ENCODE results near the gene SZT2. TPM values are rescaled to one million over a fixed set of nuclear protein-coding genes. Genes with fewer than 3 reads are reported as not detected.

Gene SZT2
- total RNA-seq, 3 donors from 2014 or later, result 29.1 to 49.2 (median 44.3) TPM

DNA sequence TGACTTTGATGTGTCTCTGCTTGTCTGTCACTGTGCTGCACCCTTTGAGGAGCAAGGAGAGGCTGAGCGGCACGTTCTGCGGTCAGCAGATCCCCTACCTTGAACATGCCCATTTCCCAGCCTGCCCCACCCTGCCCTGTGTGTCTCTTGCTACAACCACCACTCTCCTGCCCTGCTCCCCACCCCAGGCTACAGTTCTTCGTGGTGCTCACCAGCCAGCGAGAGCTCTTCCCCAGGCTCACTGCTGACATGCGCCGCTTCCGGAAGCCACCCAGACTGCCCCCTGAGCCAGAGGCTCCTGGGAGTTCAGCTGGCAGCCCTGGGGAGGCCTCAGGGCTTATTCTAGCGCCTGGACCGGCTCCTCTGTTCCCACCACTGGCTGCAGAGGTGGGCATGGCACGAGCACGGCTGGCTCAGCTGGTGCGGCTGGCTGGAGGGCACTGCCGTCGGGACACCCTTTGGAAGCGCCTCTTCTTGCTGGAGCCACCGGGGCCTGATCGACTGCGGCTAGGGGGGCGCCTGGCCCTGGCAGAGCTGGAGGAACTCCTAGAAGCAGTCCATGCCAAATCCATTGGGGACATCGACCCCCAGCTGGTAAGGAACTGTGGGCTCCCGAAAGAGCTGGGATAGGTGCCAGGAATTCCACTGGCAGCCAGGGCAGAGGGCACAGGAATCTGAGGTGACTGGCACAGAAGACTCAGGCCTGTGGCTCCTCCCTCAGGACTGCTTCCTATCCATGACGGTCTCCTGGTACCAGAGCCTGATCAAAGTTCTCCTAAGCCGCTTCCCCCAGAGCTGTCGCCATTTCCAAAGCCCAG, 58.4 kb downstream of the SZT2 start:
- Histone ChIP-seq H3K27me3 (no peaks in the 10 kb centered on the region), H3K4me3 (no peak overlapping the region), H3K27ac (no peak overlapping the region), H3K9me3 (no peaks in the 10 kb centered on the region), H3K4me1 (no peaks in the 10 kb centered on the region), H3K36me3 (peaks cover 13% of the 10 kb centered on the region)
- no peak for DNase-seq (ENCODE audit: low spot score in 2 of 2)
- intact Hi-C loops (cut with DNase I; ENCODE audit: low total_unique reads), result no loop called here
- TF ChIP-seq, protein P1, sequence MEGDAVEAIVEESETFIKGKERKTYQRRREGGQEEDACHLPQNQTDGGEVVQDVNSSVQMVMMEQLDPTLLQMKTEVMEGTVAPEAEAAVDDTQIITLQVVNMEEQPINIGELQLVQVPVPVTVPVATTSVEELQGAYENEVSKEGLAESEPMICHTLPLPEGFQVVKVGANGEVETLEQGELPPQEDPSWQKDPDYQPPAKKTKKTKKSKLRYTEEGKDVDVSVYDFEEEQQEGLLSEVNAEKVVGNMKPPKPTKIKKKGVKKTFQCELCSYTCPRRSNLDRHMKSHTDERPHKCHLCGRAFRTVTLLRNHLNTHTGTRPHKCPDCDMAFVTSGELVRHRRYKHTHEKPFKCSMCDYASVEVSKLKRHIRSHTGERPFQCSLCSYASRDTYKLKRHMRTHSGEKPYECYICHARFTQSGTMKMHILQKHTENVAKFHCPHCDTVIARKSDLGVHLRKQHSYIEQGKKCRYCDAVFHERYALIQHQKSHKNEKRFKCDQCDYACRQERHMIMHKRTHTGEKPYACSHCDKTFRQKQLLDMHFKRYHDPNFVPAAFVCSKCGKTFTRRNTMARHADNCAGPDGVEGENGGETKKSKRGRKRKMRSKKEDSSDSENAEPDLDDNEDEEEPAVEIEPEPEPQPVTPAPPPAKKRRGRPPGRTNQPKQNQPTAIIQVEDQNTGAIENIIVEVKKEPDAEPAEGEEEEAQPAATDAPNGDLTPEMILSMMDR (IDR thresholded peaks at IDR 0.05), result no peak
- TF ChIP-seq POLR2AphosphoS5 (IDR thresholded peaks at IDR 0.05), result no peak
- TF ChIP-seq POLR2A (IDR thresholded peaks at IDR 0.05), result no peak

DNA sequence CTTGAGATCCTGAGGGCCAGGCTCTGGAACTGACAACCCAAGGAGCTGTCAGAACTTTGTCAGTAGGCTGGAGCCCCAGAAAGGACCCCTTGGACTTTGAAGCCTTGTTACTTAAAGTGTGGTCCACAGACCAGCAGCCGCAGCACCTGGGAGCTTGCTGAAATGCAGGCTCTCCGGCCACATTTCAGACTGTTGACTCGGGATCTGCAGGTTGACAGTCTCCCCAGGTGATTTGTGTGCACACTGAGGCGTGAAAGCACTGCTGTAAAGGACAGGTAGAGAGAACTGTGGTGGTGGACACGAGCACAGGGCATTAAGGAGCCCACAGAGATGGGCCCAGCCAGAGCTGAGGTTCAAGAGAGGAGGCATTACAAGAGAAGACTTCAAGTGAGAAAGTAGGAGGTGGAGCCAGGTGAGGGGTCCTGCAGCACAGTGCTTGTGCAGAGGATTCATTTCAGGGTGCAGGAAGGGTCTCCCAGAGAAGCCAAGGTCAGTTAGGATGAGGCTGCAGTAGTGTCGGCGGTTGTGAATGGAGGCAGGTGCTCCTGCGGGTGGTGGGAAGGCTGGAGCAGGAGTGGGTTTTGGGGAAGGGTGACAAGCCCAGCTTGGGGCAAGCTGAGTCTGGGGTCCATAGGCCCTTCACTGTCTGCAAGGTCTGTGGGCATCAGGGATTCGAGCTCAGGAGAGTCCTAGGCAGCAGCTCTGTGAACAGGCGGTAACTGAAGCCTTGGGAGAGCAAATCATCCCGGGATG, 59.4 kb downstream of the SZT2 start:
- TF ChIP-seq POLR2AphosphoS5 (IDR thresholded peaks at IDR 0.05), result no peak
- TF ChIP-seq, protein P1 (IDR thresholded peaks at IDR 0.05), result no peak
- no peak for TF ChIP-seq POLR2A (IDR thresholded peaks at IDR 0.05)
- Histone ChIP-seq H3K36me3 (peaks cover 13% of the 10 kb centered on the region), H3K4me3 (no peak overlapping the region), H3K27ac (no peak overlapping the region), H3K4me1 (no peaks in the 10 kb centered on the region), H3K27me3 (no peaks in the 10 kb centered on the region), H3K9me3 (no peaks in the 10 kb centered on the region)
- intact Hi-C loops (cut with DNase I; ENCODE audit: low total_unique reads), result no loop called here
- peak in 1 of 2 donors; percentile 13 for DNase-seq (ENCODE audit: low spot score in 2 of 2)

DNA sequence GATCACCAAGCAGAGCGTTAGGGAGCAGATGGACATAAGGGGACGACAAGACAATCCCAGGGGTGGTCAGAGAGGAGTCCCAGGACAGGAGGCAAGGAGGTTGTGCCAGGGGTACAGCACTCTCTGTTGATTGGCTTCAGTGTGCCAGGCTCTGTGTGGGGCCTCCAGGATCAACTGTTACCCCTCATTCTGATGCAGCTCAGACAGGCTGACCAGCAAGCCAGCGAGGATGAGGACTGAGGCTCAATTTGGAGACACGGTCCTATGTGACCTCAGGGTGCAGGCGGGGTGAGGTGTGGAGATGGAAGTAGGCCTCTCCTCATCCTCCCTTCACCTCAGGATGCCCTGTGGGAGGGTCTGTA, 60.0 kb downstream of the SZT2 start:
- Histone ChIP-seq H3K27me3 (no peaks in the 10 kb centered on the region), H3K36me3 (peaks cover 13% of the 10 kb centered on the region), H3K27ac (no peak overlapping the region), H3K9me3 (no peaks in the 10 kb centered on the region), H3K4me1 (no peaks in the 10 kb centered on the region), H3K4me3 (no peak overlapping the region)
- no peak for TF ChIP-seq POLR2A (IDR thresholded peaks at IDR 0.05)
- no peak for TF ChIP-seq POLR2AphosphoS5 (IDR thresholded peaks at IDR 0.05)
- TF ChIP-seq, protein P1 (IDR thresholded peaks at IDR 0.05), result no peak
- intact Hi-C loops (cut with DNase I; ENCODE audit: low total_unique reads), result no loop called here
- DNase-seq (ENCODE audit: low spot score in 2 of 2), result no peak

DNA sequence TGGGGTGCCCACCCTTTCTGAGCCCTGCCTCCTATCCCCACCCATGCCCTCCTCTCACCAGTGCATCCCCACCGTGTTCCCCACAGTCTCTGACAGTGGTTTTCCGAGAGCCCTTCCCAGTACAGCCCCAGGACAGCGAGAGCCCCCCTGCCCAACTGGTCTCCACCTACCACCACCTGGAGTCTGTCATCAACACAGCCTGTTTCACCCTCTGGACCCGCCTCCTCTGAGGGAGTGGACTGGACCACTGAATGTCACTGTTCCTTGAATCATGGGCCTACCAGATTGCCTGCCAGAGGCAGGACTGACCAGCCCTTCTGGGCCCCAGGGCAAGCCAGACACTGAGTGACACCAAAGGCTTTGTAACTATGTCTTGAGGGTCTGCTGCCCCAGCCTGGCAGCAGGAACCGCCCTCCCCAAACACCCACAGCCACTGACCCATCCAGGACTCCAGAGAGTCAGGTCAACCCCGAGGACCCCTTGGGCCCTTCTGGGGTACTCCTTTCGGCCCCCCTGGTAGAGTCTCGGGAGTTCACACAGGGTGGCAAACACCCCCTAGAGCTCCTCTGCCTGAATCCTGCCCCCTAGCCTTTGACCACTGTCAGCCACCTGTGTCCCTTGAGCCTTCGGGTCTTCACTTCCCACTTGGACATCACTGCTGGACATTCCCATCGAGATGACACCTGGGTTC, 60.7 kb downstream of the SZT2 start:
- H3K27me3 ChIP-seq, result no peaks in the 10 kb centered on the region
- H3K27ac ChIP-seq, result no peak overlapping the region
- H3K36me3 ChIP-seq, result peaks cover 13% of the 10 kb centered on the region
- H3K4me1 ChIP-seq, result no peaks in the 10 kb centered on the region
- no peak for TF ChIP-seq POLR2AphosphoS5 (IDR thresholded peaks at IDR 0.05)
- no peak for TF ChIP-seq POLR2A (IDR thresholded peaks at IDR 0.05)
- TF ChIP-seq, protein P1 (IDR thresholded peaks at IDR 0.05), result no peak
- DNase-seq (ENCODE audit: low spot score in 2 of 2), result peak in 1 of 2 donors; percentile 18
- intact Hi-C loops (cut with DNase I; ENCODE audit: low total_unique reads), result no loop called here
- H3K9me3 ChIP-seq, result no peaks in the 10 kb centered on the region
- no peak overlapping the region for H3K4me3 ChIP-seq

Measured in breast epithelium (tissue), 4 donors.